Measurements from ENCODE around the gene KIRREL3. TPM values are rescaled to one million over a fixed set of nuclear protein-coding genes. Genes with fewer than 3 reads are reported as not detected.

The KIRREL3 gene
- total RNA-seq, 1 experiment from 2014 or later, result 0.44 TPM

- Histone ChIP-seq H3K4me1 (ENCODE audit: insufficient read depth, low read length) (peaks cover 15% of the 10 kb centered on the region), H3K27ac (ENCODE audit: low read length) (no peak overlapping the region), H2AFZ (ENCODE audit: low read length) (peak overlapping the region; percentile 95), H3K9me3 (ENCODE audit: low read length) (no peaks in the 10 kb centered on the region), H3K36me3 (ENCODE audit: low read depth, low read length) (no peaks in the 10 kb centered on the region), H3K9me2 (replicated peaks; ENCODE audit: low read length) (no peaks in the 10 kb centered on the region), H3F3A (ENCODE audit: low read length, unreplicated experiment) (no peaks in the 10 kb centered on the region), H3K9ac (ENCODE audit: low read length) (peak overlapping the region; percentile 42; the same call in 1 of the 2 replicates), H3K27me3 (ENCODE audit: low read length) (no peaks in the 10 kb centered on the region), H4K20me1 (ENCODE audit: low read length) (no peaks in the 10 kb centered on the region), H3K4me3 (ENCODE audit: low read length) (no peak overlapping the region), H3K4me2 (ENCODE audit: low read length) (no peak overlapping the region), H3K79me2 (ENCODE audit: low read length) (no peaks in the 10 kb centered on the region)
- ChIA-PET CTCF (interaction anchor here (0.6 to 1.6 kb wide), 9 partner anchors 13 to 590 kb away, joined by 3 to 25 read pairs (median 7); no protein-coding TSS in a partner anchor), POLR2A (ENCODE audit: unreplicated experiment) (interaction anchor here (0.6 kb wide), 1 partner anchor 120 kb away, joined by 3 read pairs; no protein-coding TSS in a partner anchor)
- intact Hi-C loops (cut with micrococcal nuclease), result loop anchor here (1.0 to 10.0 kb wide), 5 partner anchors 39 to 265 kb away; partner anchors contain the start of genes DCPS, FAM118B and RPUSD4
- no TSS peak for BruUV-seq (replicated peaks)
- TF ChIP-seq CTCF (conservative IDR thresholded peaks at IDR 0.05; ENCODE audit: low read depth, low read length) (no peak), EZH2phosphoT487 (IDR thresholded peaks at IDR 0.05; ENCODE audit: borderline replicate concordance, low read length) (no peak), EZH2 (IDR thresholded peaks at IDR 0.05; ENCODE audit: low read length, unreplicated experiment) (no peak)
- ATAC-seq (no peak), DNase-seq (no peak)
These were observed 520.6 kb downstream of the KIRREL3 start for GRCh38 chr11:126480015-126480409.

GRCh38 chr11:126479178-126479930 lies 521.2 kb downstream of the KIRREL3 start:
- H3K9me3 ChIP-seq (ENCODE audit: low read length), result no peaks in the 10 kb centered on the region
- DNase-seq (no peak), ATAC-seq (no peak)
- no peak overlapping the region for H3K4me2 ChIP-seq (ENCODE audit: low read length)
- no peaks in the 10 kb centered on the region for H3K9me2 ChIP-seq (replicated peaks; ENCODE audit: low read length)
- H3K79me2 ChIP-seq (ENCODE audit: low read length), result no peaks in the 10 kb centered on the region
- no peaks in the 10 kb centered on the region for H3F3A ChIP-seq (ENCODE audit: low read length, unreplicated experiment)
- no peaks in the 10 kb centered on the region for H4K20me1 ChIP-seq (ENCODE audit: low read length)
- H3K27ac ChIP-seq (ENCODE audit: low read length), result no peak overlapping the region
- H3K4me1 ChIP-seq (ENCODE audit: insufficient read depth, low read length), result peaks cover 11% of the 10 kb centered on the region
- CTCF ChIA-PET, result no interaction called here
- BruUV-seq (replicated peaks), result no TSS peak
- no peak overlapping the region for H2AFZ ChIP-seq (ENCODE audit: low read length)
- H3K36me3 ChIP-seq (ENCODE audit: low read depth, low read length), result no peaks in the 10 kb centered on the region
- POLR2A ChIA-PET (ENCODE audit: unreplicated experiment), result no interaction called here
- intact Hi-C loops (cut with micrococcal nuclease), result no loop called here
- H3K27me3 ChIP-seq (ENCODE audit: low read length), result no peaks in the 10 kb centered on the region
- H3K9ac ChIP-seq (ENCODE audit: low read length), result no peak overlapping the region
- H3K4me3 ChIP-seq (ENCODE audit: low read length), result no peak overlapping the region
- no peak for TF ChIP-seq EZH2 (IDR thresholded peaks at IDR 0.05; ENCODE audit: low read length, unreplicated experiment)
- TF ChIP-seq CTCF (conservative IDR thresholded peaks at IDR 0.05; ENCODE audit: low read depth, low read length), result no peak

- no peaks in the 10 kb centered on the region for H3K9me3 ChIP-seq (ENCODE audit: low read length)
- no peak overlapping the region for H3K27ac ChIP-seq (ENCODE audit: low read length)
- H3K36me3 ChIP-seq (ENCODE audit: low read depth, low read length), result no peaks in the 10 kb centered on the region
- no TSS peak for BruUV-seq (replicated peaks)
- ATAC-seq (no peak), DNase-seq (no peak)
- no peak overlapping the region for H3K4me3 ChIP-seq (ENCODE audit: low read length)
- CTCF ChIA-PET, result no interaction called here
- POLR2A ChIA-PET (ENCODE audit: unreplicated experiment), result no interaction called here
- H3K79me2 ChIP-seq (ENCODE audit: low read length), result no peaks in the 10 kb centered on the region
- H3K4me2 ChIP-seq (ENCODE audit: low read length), result no peak overlapping the region
- H3K9me2 ChIP-seq (replicated peaks; ENCODE audit: low read length), result no peaks in the 10 kb centered on the region
- H2AFZ ChIP-seq (ENCODE audit: low read length), result no peak overlapping the region
- H3K9ac ChIP-seq (ENCODE audit: low read length), result no peak overlapping the region
- H3F3A ChIP-seq (ENCODE audit: low read length, unreplicated experiment), result no peaks in the 10 kb centered on the region
- intact Hi-C loops (cut with micrococcal nuclease), result no loop called here
- TF ChIP-seq EZH2phosphoT487 (IDR thresholded peaks at IDR 0.05; ENCODE audit: borderline replicate concordance, low read length), result no peak
- TF ChIP-seq EZH2 (IDR thresholded peaks at IDR 0.05; ENCODE audit: low read length, unreplicated experiment), result no peak
- no peak for TF ChIP-seq CTCF (conservative IDR thresholded peaks at IDR 0.05; ENCODE audit: low read depth, low read length)
- H3K4me1 ChIP-seq (ENCODE audit: insufficient read depth, low read length), result peaks cover 4% of the 10 kb centered on the region; the same call in 1 of the 2 replicates
- no peaks in the 10 kb centered on the region for H3K27me3 ChIP-seq (ENCODE audit: low read length)
- no peaks in the 10 kb centered on the region for H4K20me1 ChIP-seq (ENCODE audit: low read length)
These were observed 522.1 kb downstream of the KIRREL3 start for GRCh38 chr11:126478466-126478865.

Measured in PC-3 (cell line).